ENCODE measurements around the gene METTL2A.
"Not testable (repeated sequence)": the region's sequence is repeated elsewhere in the genome, so short reads cannot be mapped to it uniquely, and the experiment has no call there.

Gene METTL2A

GRCh38 chr17:62473030-62473982, 49.6 kb downstream of the METTL2A start:
- FAIRE-seq, result not testable (repeated sequence)

DNA sequence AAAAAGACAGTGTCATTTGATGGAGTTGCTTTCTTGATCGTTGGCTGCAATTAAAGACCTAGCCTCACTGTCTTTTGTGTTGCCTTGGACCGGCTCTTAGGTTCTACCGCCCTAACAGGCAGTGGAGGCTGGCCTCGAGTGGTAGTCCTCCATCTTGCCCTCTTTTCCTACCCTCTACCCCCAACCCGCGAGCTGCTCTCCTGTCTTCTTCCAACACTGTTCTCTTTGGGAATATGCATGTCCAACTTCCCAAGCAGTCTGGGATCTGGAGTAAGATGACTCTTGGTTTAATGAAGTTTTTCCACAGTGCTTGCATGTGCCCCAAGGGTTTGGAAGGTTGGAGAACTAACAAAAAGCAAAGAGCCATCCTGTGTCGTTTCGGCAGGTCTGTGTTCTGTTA, 53.4 kb downstream of the METTL2A start:
- not testable (repeated sequence) for FAIRE-seq

DNA sequence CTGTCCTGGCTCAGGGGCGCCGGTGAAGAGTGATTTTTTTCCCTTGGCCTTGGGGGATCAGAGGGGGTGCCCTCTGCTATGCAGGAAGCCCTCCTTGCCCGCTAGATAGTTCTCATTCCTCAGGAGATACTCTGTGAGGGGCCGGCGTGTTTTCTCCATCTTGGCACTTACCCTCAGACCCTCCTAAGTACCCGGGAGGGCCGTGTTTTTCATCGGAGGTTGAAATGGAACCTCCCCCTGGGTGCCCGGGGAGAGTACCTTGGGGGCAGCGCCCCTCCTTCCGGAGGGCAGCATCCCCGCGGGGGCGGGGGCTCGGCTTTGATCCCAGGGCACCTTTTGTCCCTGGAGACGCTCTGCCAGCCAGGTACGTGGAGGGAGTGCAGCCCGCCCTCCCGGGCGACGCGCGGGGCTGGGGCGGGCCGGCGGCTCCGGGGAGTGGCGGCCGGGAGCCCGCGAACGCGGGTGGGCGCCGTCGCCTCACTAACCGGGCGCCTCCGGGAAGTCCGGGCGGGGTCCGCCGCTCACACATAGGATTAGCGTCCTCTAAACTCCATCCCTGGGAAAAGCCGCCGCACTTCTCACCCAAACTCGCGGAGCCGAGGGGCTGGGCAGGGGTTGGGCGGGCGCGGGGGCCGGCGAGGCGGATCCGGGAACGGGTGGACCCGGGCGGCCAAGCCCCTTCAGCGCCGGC, 54.2 kb downstream of the METTL2A start:
- not testable (repeated sequence) for FAIRE-seq

DNA sequence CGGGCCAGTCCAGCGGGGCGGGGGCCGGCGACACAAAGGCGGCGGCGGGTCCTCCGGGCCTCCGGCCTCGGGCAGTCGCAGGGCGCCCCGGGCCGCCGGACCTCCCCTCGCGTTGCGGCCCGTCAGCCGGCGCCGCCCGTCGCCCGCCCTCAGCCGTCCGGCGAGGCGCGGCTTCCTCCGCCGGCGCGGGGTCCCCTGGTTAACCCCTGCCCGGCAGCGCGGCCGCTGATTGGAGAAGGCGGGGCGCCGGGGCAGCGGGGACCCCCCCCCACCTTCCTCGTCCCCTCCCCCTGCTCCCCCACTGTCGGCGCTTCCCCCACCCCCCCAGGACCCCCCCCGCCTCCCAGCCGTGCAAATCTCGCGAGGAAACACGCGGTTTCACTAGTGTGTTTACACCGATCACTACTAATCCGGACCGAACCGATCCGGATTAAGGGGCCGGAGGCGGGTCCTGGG, 54.8 kb downstream of the METTL2A start, which contains the start of gene TLK2:
Gene TLK2 (plus strand): TSS at position 402 of the 456 bp plus-strand sequence. CDS start 2,301 bp downstream, outside the sequence.
- no peak for FAIRE-seq

DNA sequence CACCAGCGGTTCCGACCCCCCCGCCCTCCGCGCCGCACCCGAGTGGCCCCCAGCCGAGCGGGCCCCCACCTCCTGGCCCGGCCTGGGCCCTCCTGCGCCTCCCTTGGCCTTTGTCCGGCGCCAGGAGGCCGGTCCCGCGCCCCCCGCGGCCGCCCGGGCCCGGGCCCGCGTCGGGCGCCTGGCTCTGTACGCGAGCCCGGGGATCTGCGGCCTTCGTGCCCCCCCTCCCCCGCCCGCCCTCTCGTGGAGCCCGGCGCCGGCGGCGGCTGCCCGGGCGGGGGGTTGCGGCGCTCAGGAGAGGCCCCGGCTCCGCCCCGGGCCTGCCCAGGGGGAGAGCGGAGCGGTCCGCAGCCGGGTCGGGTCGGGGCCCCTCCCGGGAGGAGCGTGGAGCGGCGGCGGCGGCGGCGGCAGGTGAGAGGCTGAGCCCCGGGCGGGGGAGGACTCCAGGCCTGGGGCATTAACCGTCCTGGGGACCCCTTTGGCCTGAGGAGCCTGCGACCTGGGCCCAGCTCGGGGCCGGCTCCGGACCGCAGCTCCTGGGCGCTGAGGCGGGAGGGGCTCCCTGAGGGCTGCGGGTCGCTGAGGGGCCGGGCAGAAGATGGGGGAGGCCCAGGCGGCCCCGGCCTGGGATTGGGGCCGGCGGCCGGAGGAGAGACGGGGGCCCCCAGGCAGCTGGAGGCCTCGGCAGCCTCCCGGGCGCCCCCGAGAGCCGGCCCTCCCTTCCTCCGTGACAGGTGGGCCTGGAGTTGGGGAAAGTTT, 55.4 kb downstream of the METTL2A start:
- FAIRE-seq, result not testable (repeated sequence)

DNA sequence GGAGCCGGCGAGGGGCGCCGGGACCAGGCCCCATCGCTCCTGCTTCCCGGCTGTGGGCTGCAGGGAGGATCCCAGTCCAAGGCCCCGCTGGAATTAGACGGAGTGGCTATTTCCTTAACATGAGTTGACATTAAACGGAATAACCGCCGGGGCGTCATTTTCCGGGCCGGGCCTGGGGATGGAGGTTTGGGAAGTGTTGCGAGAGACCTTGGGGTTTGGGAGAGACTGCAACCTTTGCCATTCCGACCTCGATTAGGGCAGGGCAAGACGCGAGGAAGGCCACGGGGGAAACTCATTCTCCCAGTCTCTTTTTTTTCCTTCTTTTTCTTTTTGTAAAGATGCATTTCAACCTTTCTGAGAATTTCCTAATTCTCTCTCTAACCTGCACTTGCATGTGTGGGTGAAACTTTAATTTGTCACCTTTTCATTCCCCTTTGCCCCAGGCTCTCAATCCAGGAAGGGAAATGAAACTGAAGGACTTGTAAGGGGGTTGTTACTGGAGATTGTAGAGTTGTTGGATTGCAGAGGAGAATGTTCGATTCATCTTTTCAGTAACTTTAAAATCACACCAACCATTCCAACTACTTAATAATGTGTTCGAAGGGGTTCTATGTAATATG, 56.1 kb downstream of the METTL2A start:
- not testable (repeated sequence) for FAIRE-seq

GRCh38 chr17:62482553-62482952, 58.9 kb downstream of the METTL2A start:
- not testable (repeated sequence) for FAIRE-seq

DNA sequence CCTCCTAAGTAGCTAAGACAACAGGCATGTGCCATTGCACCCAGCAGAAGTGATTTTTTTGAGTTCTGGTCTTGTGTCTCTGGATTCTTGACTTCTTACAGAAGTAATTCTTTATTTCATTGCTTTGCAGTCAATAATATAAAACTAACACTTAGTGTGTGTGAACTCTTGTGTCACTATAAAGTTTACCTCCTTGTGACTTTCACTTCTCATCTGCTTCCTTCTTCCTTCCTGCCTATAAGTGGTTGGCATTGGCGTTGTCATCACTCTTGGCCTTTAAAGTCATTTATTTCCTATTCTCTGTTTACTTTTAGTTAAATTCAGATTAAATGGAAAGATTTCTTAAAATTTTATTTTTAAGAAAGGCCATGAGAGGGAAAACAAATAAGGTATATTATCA, 67.3 kb downstream of the METTL2A start:
- FAIRE-seq, result not testable (repeated sequence)

GRCh38 chr17:62493049-62493655, 69.5 kb downstream of the METTL2A start:
- FAIRE-seq, result not testable (repeated sequence)

GRCh38 chr17:62494073-62494472, 70.4 kb downstream of the METTL2A start:
- not testable (repeated sequence) for FAIRE-seq

GRCh38 chr17:62496344-62496743, 72.6 kb downstream of the METTL2A start:
- FAIRE-seq, result not testable (repeated sequence)

DNA sequence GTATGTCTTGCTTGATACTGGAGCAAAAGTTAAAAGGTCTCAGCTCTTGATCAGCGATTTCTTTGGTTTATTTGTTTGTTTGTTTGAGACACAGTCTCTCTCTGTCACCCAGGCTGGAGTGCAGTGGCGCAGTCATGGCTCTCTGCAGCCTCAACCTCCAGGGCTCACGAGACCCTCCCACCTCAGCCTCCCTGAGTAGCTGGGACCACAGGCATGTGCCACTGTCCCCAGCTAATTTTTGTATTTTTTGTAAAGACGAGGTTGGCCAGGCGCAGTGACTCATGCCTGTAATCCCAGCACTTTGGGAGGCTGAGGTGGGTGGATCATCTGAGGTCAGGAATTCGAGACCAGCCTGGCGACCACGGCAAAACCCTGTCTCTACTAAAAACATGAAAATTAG, 75.1 kb downstream of the METTL2A start:
- not testable (repeated sequence) for FAIRE-seq

Data from A204.1 (cell line).